Right atrium auricular region (tissue), 2 donors: ENCODE results near the gene BCAS2. TPM values are rescaled to one million over a fixed set of nuclear protein-coding genes. Genes with fewer than 3 reads are reported as not detected.

ENCODE experiments used
- DNase-seq: peaks from one replicate; pipeline ENCODE4 v3.0.0-alpha.2; 2019; ENCODE audit warnings: low spot score
- H3K27ac ChIP-seq, 2 donors: fragments of 200-600 bp; sonication (generic); 1 replicate in 1 of 2; 2 replicates in 1 of 2; pipeline ENCODE4 v1.5.1; 2016 to 2019
- H3K27me3 ChIP-seq, 2 donors: fragments of 200-600 bp; sonication (generic); one replicate each; pipeline versions ENCODE4 v1.5.1 to v1.6.0; 2017 to 2019
- H3K36me3 ChIP-seq: fragments of 200-600 bp; sonication (generic); one replicate; pipeline ENCODE4 v1.5.1; 2016
- H3K4me1 ChIP-seq, 2 donors: fragments of 200-600 bp; sonication (generic); one replicate each; pipeline versions ENCODE4 v1.5.1 to v1.6.0; 2017 to 2019
- H3K4me3 ChIP-seq, 2 donors: fragments of 200-600 bp; sonication (generic); 1 replicate in 1 of 2; 2 replicates in 1 of 2; pipeline ENCODE4 v1.5.1; 2017 to 2019; ENCODE audit warnings: mild to moderate bottlenecking in 1 of 2, moderate library complexity in 1 of 2
- H3K9me3 ChIP-seq, 2 donors: fragments of 200-600 bp; sonication (generic); one replicate each; pipeline ENCODE4 v1.5.1; 2019
- total RNA-seq, 2 donors: library from RNA; depleted of rRNA; stranded (reverse); fragments of >200 nt; gene quantifications; one replicate each; pipeline ENCODE4 v1.1.0, GENCODE V29; 2016
- TF ChIP-seq, protein P1 (sequence below), 2 donors: fragments of 200-600 bp; sonication (generic); IDR thresholded peaks; one replicate each; pipeline ENCODE4 v1.5.1; 2019; ENCODE audit warnings: antibody characterized with exemption in 2 of 2

BCAS2 gene
- total RNA-seq, 2 donors from 2014 or later = 28.9 to 30.9 TPM

DNA sequence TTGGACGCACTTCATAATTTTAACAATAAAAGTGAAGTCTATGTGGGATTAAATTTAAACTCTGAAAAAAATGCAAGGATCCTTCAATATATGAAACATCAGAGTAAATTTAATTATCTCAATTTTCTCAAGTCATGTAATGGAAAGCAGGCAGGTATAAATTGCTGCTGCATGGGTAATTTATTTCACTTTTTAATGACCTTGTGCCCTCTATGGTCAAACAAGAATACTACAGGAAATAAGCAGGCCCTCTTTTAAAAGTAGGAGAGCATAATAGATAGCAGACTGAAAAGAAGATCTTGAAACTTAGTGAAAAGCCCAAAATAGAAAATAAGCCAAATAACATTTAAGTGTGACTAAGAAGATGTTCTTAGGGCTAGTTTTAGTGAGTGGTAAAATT lies 22.9 kb downstream of the BCAS2 start:
- DNase-seq = no peak
- H3K27ac ChIP-seq = no peak overlapping the region
- no peaks in the 10 kb centered on the region for H3K4me1 ChIP-seq
- H3K27me3 ChIP-seq = no peaks in the 10 kb centered on the region
- TF ChIP-seq, protein P1, sequence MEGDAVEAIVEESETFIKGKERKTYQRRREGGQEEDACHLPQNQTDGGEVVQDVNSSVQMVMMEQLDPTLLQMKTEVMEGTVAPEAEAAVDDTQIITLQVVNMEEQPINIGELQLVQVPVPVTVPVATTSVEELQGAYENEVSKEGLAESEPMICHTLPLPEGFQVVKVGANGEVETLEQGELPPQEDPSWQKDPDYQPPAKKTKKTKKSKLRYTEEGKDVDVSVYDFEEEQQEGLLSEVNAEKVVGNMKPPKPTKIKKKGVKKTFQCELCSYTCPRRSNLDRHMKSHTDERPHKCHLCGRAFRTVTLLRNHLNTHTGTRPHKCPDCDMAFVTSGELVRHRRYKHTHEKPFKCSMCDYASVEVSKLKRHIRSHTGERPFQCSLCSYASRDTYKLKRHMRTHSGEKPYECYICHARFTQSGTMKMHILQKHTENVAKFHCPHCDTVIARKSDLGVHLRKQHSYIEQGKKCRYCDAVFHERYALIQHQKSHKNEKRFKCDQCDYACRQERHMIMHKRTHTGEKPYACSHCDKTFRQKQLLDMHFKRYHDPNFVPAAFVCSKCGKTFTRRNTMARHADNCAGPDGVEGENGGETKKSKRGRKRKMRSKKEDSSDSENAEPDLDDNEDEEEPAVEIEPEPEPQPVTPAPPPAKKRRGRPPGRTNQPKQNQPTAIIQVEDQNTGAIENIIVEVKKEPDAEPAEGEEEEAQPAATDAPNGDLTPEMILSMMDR (IDR thresholded peaks at IDR 0.05) = peak in 1 of 2 donors; percentile 46
- no peak overlapping the region for H3K4me3 ChIP-seq
- no peaks in the 10 kb centered on the region for H3K9me3 ChIP-seq
- no peaks in the 10 kb centered on the region for H3K36me3 ChIP-seq

DNA sequence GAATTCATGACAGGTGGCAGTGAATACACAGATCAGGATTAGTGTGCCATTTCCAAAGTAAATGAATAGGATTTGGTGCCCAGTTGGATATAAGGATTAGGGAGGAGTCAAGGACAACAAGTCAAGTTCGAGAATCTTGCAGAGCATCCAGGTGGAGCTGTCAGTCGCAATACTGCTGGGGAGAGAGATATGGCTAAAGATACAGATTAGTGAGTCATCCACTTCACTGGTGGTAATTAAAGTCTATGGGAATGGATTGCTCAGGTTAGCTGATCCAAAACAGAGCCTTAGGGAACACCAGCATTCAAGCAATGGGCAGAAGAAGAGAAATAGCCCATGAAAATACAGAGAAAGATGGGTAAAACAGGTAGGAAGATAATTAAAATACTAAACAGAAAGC lies 26.8 kb downstream of the BCAS2 start:
- Histone ChIP-seq H3K27ac (no peak overlapping the region), H3K36me3 (no peaks in the 10 kb centered on the region), H3K27me3 (no peaks in the 10 kb centered on the region), H3K4me1 (no peaks in the 10 kb centered on the region), H3K9me3 (no peaks in the 10 kb centered on the region), H3K4me3 (no peak overlapping the region)
- DNase-seq = no peak
- TF ChIP-seq, protein P1 (IDR thresholded peaks at IDR 0.05) = no peak

DNA sequence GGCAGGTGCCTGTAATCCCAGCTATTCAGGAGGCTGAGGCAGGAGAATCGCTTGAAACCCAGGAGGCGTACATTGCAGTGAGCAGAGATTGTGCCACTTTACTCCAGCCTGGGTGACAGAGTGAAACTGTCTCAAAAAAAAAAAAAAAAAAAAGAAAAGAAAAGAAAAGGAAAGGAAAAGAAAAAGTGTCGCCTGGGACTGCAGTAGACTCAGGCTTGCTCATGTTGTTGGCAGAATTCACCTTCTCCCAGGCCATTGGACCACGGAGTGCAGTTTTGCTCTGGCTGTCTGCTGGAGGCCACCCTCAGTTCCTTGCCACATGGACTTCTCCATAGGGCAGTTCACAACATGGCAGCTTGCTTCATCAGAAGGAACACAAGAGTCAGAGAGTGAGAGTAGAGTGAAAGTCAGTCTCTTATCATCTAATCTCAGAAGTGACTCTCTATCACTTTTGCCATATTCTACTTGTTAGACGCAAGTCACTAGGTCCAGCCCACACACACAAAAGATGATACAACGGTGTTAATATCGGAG lies 29.2 kb downstream of the BCAS2 start:
- H3K4me1 ChIP-seq = no peaks in the 10 kb centered on the region
- no peaks in the 10 kb centered on the region for H3K9me3 ChIP-seq
- no peak overlapping the region for H3K27ac ChIP-seq
- no peaks in the 10 kb centered on the region for H3K27me3 ChIP-seq
- no peak overlapping the region for H3K4me3 ChIP-seq
- DNase-seq = no peak
- H3K36me3 ChIP-seq = no peaks in the 10 kb centered on the region
- TF ChIP-seq, protein P1 (IDR thresholded peaks at IDR 0.05) = no peak

DNA sequence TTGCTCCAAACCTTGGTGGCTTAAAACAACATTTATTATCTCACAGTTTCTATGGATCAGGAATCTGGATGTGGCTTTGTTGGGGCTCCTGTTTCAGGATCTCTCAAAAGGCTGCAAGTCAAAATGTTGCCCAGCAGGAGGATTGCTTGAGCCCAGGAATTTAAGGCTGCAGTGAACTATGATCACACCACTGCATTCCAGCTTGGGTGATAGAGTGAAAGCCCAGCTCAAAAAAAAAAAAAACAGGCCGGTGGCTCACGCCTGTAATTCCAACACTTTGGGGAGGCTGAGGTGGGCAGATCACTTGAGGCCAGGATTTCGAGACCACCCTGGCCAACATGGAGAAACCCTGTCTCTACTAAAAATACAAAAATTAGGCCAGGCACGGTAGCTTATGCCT lies 30.0 kb downstream of the BCAS2 start:
- Histone ChIP-seq H3K9me3 (no peaks in the 10 kb centered on the region), H3K4me3 (no peak overlapping the region), H3K4me1 (no peaks in the 10 kb centered on the region), H3K27me3 (no peaks in the 10 kb centered on the region), H3K36me3 (no peaks in the 10 kb centered on the region), H3K27ac (no peak overlapping the region)
- TF ChIP-seq, protein P1 (IDR thresholded peaks at IDR 0.05) = no peak
- DNase-seq = no peak

DNA sequence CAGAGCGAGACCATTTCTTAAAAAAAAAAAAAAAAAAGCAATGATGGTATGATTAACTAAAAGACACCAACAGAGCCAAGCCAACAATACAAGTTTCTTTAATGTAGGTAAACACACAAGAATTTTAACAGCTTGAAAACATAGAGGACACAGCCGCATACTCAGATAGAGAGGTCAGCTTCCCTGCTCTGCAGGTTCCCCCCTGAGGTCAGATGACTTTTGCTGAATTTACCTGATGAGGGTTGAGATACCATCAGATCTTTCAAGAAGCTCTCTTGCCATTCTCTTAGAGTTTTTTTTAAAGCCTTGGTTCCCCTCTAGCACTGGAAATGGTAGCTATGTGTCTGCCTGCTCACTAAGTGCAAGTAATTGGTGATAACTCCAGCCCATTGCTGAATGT lies 31.1 kb downstream of the BCAS2 start:
- no peaks in the 10 kb centered on the region for H3K4me1 ChIP-seq
- TF ChIP-seq, protein P1 (IDR thresholded peaks at IDR 0.05) = no peak
- no peak overlapping the region for H3K27ac ChIP-seq
- DNase-seq = no peak
- H3K27me3 ChIP-seq = no peaks in the 10 kb centered on the region
- H3K36me3 ChIP-seq = no peaks in the 10 kb centered on the region
- H3K9me3 ChIP-seq = no peaks in the 10 kb centered on the region
- no peak overlapping the region for H3K4me3 ChIP-seq

DNA sequence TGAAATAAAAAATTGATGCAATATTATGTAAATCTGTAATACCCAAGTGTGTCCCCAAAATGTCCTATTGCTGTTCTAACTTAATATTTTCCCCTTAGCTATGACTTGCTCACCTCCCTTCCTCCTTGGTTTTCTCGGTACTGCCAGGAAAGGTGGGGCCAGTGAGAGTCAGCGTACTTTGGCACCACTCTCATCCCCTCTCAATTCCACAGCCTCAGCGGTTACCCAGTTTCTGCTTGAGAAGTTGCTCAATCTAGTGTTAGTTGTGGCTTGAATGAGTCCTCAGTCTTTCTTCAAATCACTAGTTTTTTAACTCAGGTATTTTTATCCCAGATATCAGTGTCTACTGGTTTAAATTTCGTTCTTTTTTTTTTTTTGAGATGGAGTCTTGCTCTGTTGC lies 32.3 kb downstream of the BCAS2 start:
- no peak for DNase-seq
- Histone ChIP-seq H3K36me3 (no peaks in the 10 kb centered on the region), H3K9me3 (no peaks in the 10 kb centered on the region), H3K27ac (no peak overlapping the region), H3K4me3 (no peak overlapping the region), H3K4me1 (no peaks in the 10 kb centered on the region), H3K27me3 (no peaks in the 10 kb centered on the region)
- TF ChIP-seq, protein P1 (IDR thresholded peaks at IDR 0.05) = no peak
